ENCODE data around the gene PFKM. TPM values are rescaled to one million over a fixed set of nuclear protein-coding genes. Genes with fewer than 3 reads are reported as not detected.

The PFKM gene
- polyA plus RNA-seq, result 147 and 158 TPM in 2 replicates

GRCh38 chr12:48119078-48119833 lies at the start of gene PFKM:
PFKM (plus strand) TSS chr12:48119364; CDS start chr12:48122775, 3,411 bp downstream.

DNA sequence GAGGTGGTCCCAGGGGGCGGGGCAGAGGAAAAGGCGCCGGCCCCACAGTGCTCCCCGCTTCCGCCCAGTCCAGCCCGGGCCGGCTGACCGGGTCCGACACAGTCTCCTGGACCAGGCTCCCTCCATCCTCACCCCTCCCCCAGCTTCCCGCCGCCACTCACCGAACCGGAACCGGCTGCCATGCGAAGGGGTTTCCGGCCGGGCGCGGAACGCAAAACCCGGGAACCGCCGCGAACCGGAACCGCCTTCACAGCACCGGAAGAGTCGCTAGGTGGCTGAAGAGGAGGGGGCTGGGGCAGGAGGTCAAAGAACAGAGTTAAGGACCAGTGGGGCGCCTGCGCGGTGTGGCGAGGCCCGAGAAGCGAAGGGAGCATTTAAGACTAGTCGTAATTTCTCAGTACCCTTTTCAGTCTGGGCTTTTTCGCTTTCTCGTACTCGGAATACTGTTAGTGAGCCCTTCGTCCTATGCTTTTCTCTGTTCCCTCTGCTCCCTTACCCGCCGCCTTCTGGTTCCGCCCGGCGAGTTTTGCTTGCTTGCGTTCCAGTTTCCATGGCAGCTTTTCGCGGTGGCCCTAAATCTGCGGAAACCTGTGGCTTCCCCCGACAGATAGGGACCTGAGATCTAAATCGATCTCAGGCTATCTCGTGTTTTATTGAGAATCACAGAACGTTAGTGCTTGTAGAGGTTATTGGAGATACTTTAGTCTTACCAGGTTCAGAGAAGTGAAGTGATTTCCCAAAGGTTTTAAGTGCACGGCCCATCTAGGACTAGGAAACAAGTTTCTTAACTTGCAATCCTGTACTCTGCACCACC lies 13.1 kb upstream of the PFKM start, which contains the start of gene SENP1:
Gene SENP1 (minus strand): TSS at position 213 of the 814 bp plus-strand sequence. CDS start 4,607 bp downstream, outside the sequence.

GRCh38 chr12:48157018-48157888 lies 38.1 kb downstream of the PFKM start, which contains the start of gene ASB8:
ASB8 (minus strand) TSS chr12:48157515; CDS start chr12:48153496, 4,019 bp downstream.

DNA sequence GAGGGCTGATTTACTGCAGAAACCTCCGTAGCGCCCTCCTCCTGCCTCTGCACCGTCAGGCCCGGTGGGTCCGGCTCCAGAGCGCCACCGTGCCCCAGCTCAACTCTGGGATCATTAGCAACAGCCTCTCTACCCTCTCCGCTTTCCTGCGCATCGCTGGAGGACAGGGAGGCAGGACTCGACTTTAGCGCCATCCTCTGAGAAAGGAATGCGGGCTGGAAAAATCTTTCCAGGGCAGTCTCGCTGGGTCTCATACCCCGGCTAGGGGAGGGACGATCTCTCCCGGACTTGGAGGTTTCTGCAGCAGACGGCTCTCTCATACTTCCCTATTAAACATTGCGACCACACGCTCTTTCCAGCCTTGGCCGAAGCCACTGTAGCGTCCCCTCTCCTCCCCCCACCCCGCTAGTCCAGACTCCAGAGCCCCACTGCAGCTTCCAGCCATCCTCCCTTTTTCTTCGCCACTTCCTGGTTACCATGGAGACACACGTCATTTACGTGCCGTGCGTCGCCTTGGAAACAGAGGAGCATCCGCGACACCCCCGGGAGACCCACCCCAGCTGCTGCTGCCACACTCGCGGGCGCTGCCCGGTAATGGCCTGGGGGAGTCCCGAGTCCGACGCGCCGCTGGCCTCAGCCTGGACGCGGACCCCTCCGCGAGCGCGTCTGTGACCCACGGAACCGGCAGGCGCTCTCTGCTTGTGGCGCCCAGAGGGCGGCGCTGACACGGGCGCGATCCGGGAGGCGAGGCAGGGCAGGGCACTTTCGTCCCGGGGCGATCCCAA lies 64.1 kb downstream of the PFKM start, which contains the start of gene CCDC184:
Gene CCDC184 (plus strand): TSS at position 554 of the 785 bp plus-strand sequence. CDS start 479 bp downstream, outside the sequence.

Other genes with a start within 250 kb of the PFKM start
- not detected in 2 replicates for gene VDR, start 214.4 kb upstream of the PFKM start, polyA plus RNA-seq
- gene TMEM106C, start 155.8 kb upstream of the PFKM start, polyA plus RNA-seq, result 38.4 and 43.6 TPM in 2 replicates
- not detected in 2 replicates for gene COL2A1, start 114.9 kb upstream of the PFKM start, polyA plus RNA-seq
- 1.3 and 1.5 TPM in 2 replicates for gene SENP1, start 13.3 kb upstream of the PFKM start, polyA plus RNA-seq
- gene ASB8, start 38.2 kb downstream of the PFKM start, polyA plus RNA-seq, result 34.2 and 50.2 TPM in 2 replicates
- gene CCDC184, start 64.3 kb downstream of the PFKM start, polyA plus RNA-seq, result 41.6 and 68.9 TPM in 2 replicates
- not detected in 2 replicates for gene OR10AD1, start 83.9 kb downstream of the PFKM start, polyA plus RNA-seq
- gene ZNF641, start 231.6 kb downstream of the PFKM start, polyA plus RNA-seq, result 4.8 and 7.6 TPM in 2 replicates